Measurements from ENCODE around the gene KLF1.

- no peak for TF ChIP-seq ZZZ3 (IDR thresholded peaks at IDR 0.05; ENCODE audit: control insufficient read depth, insufficient read length, low read depth)
- no peak for TF ChIP-seq CBFB (IDR thresholded peaks at IDR 0.05; ENCODE audit: low read depth)
- TF ChIP-seq MTA3 (IDR thresholded peaks at IDR 0.05; ENCODE audit: borderline replicate concordance, low read length), result no peak
- no peak for TF ChIP-seq ZNF207 (IDR thresholded peaks at IDR 0.05; ENCODE audit: borderline replicate concordance)
- no peak for TF ChIP-seq CHD1 (IDR thresholded peaks at IDR 0.05; ENCODE audit: low read depth, low read length)
- TF ChIP-seq POLR2A (IDR thresholded peaks at IDR 0.05; ENCODE audit: low read depth, low read length), result no peak
These were observed 28.7 kb downstream of the KLF1 start for GRCh38 chr19:12858041-12858928.
